CD4-positive, CD25-positive, alpha-beta regulatory T cell (primary cell): Measurements from ENCODE around the gene ERCC4. TPM values are rescaled to one million over a fixed set of nuclear protein-coding genes. Genes with fewer than 3 reads are reported as not detected.
A peak's percentile ranks its signal among the peaks of the same experiment; 100 is the strongest.

Source experiments
- ATAC-seq, 2 donors: fragments of 150-1000 bp; cut with Tn5 transposase; one replicate each; pipeline ENCODE4 v1.10.0; 2021; ENCODE audit warnings: low read depth in 2 of 2, moderate number of reproducible peaks in 2 of 2, moderate library complexity in 1 of 2
- DNase-seq, 3 donors: peaks; one replicate each; pipeline versions ENCODE4 v3.0.0 to v3.0.0-alpha.2; 2012 to 2022; ENCODE audit warnings: mixed read lengths in 1 of 3
- H3K27ac ChIP-seq: one replicate; pipeline ENCODE4 v1.7.0; 2013; ENCODE audit warnings: mild to moderate bottlenecking, low read length; ENCODE audit not compliant: insufficient read depth, poor library complexity, severe bottlenecking
- H3K27me3 ChIP-seq: one replicate; pipeline ENCODE4 v1.7.0; 2013; ENCODE audit warnings: low read length; ENCODE audit not compliant: control insufficient read depth, insufficient read depth
- H3K36me3 ChIP-seq: one replicate; pipeline ENCODE4 v1.7.0; 2013; ENCODE audit warnings: mild to moderate bottlenecking, low read length, moderate library complexity; ENCODE audit not compliant: control insufficient read depth, insufficient read depth
- H3K4me1 ChIP-seq: 2 replicates; pipeline ENCODE4 v1.7.0; 2013; ENCODE audit warnings: mild to moderate bottlenecking, low read length; ENCODE audit not compliant: insufficient read depth, control insufficient read depth, poor library complexity, severe bottlenecking
- H3K4me3 ChIP-seq: one replicate; pipeline ENCODE4 v1.7.0; 2013; ENCODE audit warnings: low read depth, mild to moderate bottlenecking, low read length, moderate library complexity
- H3K9me3 ChIP-seq, 2 experiments: 1 replicate in 1 of 2; 2 replicates in 1 of 2; pipeline ENCODE4 v1.7.0; 2013; ENCODE audit warnings: low read length in 2 of 2, mild to moderate bottlenecking in 1 of 2, moderate library complexity in 1 of 2; ENCODE audit not compliant: control insufficient read depth in 2 of 2
- H3K27ac Mint-ChIP-seq, 3 donors: one replicate each; pipeline ENCODE4 v1.8.0; 2020 to 2022; ENCODE audit warnings: mild to moderate bottlenecking in 3 of 3, mixed read lengths in 3 of 3, moderate library complexity in 2 of 3
- H3K27me3 Mint-ChIP-seq: one replicate; pipeline ENCODE4 v1.8.0; 2022; ENCODE audit warnings: mild to moderate bottlenecking, mixed read lengths
- H3K36me3 Mint-ChIP-seq: one replicate; pipeline ENCODE4 v1.8.0; 2020; ENCODE audit warnings: mixed read lengths
- H3K4me1 Mint-ChIP-seq, 4 donors: one replicate each; pipeline ENCODE4 v1.8.0; 2020 to 2022; ENCODE audit warnings: mixed read lengths in 4 of 4, mild to moderate bottlenecking in 1 of 4
- H3K4me3 Mint-ChIP-seq, 4 donors: one replicate each; pipeline ENCODE4 v1.8.0; 2020 to 2022; ENCODE audit warnings: mild to moderate bottlenecking in 4 of 4, mixed read lengths in 4 of 4, moderate library complexity in 3 of 4
- H3K9me3 Mint-ChIP-seq, 7 donors: one replicate each; pipeline ENCODE4 v1.8.0; 2020 to 2022; ENCODE audit warnings: mixed read lengths in 7 of 7, mild to moderate bottlenecking in 3 of 7, moderate library complexity in 2 of 7
- polyA plus RNA-seq, 4 donors: library from polyadenylated mRNA; unstranded; fragments of 300-500 nt; fragmentation: Illumina TruSeq; gene quantifications; one replicate each; pipeline ENCODE4 v1.2.3, GENCODE V29; 2021
- total RNA-seq: library from RNA; stranded (reverse); gene quantifications from one replicate; pipeline ENCODE4 v1.2.3, GENCODE V29; 2022

Gene ERCC4
- total and polyA plus RNA-seq, 5 donors from 2014 or later: 8.8 to 18.2 (median 15.4) TPM

- no peak overlapping the region for H3K27ac ChIP-seq
- no peaks in the 10 kb centered on the region for H3K27me3 ChIP-seq
- no peak overlapping the region for H3K4me3 ChIP-seq
- H3K9me3 Mint-ChIP-seq: peaks cover 0 to 1% (median 0%) of the 10 kb centered on the region in 7 donors
- H3K4me1 Mint-ChIP-seq: peaks cover under 1 to 10% (median 5%) of the 10 kb centered on the region in 4 donors
- peaks cover 35% of the 10 kb centered on the region for H3K36me3 Mint-ChIP-seq
- H3K27me3 Mint-ChIP-seq: no peaks in the 10 kb centered on the region
- ATAC-seq (no peak), DNase-seq (no peak)
- H3K36me3 ChIP-seq: peaks cover 18% of the 10 kb centered on the region
- no peaks in the 10 kb centered on the region for H3K9me3 ChIP-seq
- H3K27ac Mint-ChIP-seq: no peak overlapping the region
- H3K4me1 ChIP-seq: no peaks in the 10 kb centered on the region
- H3K4me3 Mint-ChIP-seq: no peak overlapping the region
Measured at GRCh38 chr16:13950821-13951547, 31.0 kb downstream of the ERCC4 start.

DNA sequence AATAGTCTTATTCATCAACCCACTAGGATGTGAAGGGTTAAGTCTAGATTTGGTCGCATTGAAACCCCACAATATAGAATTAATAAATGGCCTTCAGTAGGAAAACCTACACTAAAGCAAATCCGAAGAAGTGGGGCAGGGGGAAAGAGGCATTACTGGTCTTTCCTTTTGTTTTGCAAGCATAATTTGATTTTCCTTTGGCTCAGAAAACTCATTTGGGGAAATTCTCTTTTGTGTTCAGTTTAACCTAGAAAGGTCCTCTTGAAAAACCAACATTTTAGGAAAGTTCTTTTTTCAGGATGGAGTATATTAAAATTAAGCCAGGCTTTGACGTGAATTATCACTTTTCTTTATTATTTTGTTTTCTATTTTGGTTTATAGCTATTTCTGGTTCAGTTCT, 31.7 kb downstream of the ERCC4 start:
- H3K9me3 Mint-ChIP-seq: peaks cover 0 to 1% (median 0%) of the 10 kb centered on the region in 7 donors
- ATAC-seq (no peak), DNase-seq (no peak)
- no peaks in the 10 kb centered on the region for H3K27me3 Mint-ChIP-seq
- peaks cover 6 to 14% (median 9%) of the 10 kb centered on the region in 4 donors for H3K4me1 Mint-ChIP-seq
- H3K9me3 ChIP-seq: no peaks in the 10 kb centered on the region
- peaks cover 15% of the 10 kb centered on the region for H3K36me3 ChIP-seq
- no peak overlapping the region for H3K4me3 Mint-ChIP-seq
- H3K4me3 ChIP-seq: no peak overlapping the region
- H3K27ac Mint-ChIP-seq: no peak overlapping the region
- no peaks in the 10 kb centered on the region for H3K27me3 ChIP-seq
- peaks cover 28% of the 10 kb centered on the region for H3K36me3 Mint-ChIP-seq
- H3K4me1 ChIP-seq: no peaks in the 10 kb centered on the region
- H3K27ac ChIP-seq: no peak overlapping the region

DNA sequence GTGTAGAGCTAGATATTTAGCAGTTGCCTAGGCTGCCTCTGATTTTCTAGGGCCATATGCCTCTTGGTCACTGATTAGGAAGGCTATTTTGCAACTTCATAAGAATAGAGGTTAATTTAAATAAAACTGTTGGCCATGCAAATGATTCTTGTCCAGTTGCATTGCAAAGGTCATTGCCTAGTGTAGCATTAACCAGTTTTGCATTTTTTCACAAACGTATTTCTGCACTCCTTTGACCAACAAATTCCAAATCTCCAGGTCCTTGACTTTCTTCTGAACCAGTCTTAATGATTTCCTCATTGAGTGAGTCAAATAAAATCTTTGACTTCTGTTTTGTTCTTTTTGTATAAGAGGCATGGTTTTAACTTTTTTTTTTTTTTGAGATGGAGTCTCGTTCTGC, 33.5 kb downstream of the ERCC4 start:
- H3K4me3 Mint-ChIP-seq: no peak overlapping the region
- no peak for ATAC-seq

DNA sequence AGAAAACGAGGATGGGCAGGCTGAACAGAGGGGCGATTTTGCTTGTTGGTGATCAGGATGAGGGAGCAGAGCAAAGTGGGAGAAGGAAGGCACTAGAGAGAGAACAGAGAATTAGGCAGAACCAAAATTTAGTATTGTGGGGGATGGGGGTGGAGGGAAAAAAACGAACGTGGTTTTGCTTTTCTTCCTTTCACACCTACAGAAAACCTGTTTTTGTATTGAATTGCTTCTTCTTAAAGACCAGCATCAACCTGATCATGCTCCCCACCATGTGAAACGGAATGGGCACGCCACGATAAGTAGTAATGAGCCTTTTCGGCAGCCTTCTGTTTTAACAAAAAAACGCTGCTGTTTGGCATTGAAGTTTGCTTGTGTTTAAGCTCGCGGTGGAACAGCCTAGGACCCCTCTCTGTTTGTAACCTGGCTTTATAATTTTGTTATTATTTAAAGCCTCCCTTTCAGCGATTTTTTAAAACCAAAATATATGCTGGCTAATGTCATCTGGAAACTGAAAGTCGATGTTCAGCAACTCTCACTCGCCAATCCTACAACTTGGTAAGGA, 36.8 kb downstream of the ERCC4 start:
- DNase-seq (no peak), ATAC-seq (no peak)
- Mint-ChIP-seq H3K27ac (peak overlapping the region in 2 of 3 donors; percentile 57 to 92), H3K4me1 (peaks cover 10 to 30% (median 17%) of the 10 kb centered on the region in 4 donors), H3K4me3 (peak overlapping the region; percentile 8 to 89 (median 68)), H3K9me3 (peaks cover 0 to 3% (median 0%) of the 10 kb centered on the region in 7 donors), H3K36me3 (no peaks in the 10 kb centered on the region), H3K27me3 (peaks cover 5% of the 10 kb centered on the region)
- Histone ChIP-seq H3K36me3 (no peaks in the 10 kb centered on the region), H3K4me1 (peaks cover 5% of the 10 kb centered on the region), H3K27me3 (no peaks in the 10 kb centered on the region), H3K4me3 (peak overlapping the region; percentile 79), H3K9me3 (no peaks in the 10 kb centered on the region), H3K27ac (no peak overlapping the region)

More for the DNA sequence above, 33.5 kb downstream of the ERCC4 start:
- H3K27ac ChIP-seq: no peak overlapping the region
- H3K4me3 ChIP-seq: no peak overlapping the region
- Mint-ChIP-seq H3K27me3 (peaks cover 5% of the 10 kb centered on the region), H3K9me3 (peaks cover 0 to 3% (median 0%) of the 10 kb centered on the region in 7 donors), H3K4me1 (peaks cover 10 to 26% (median 17%) of the 10 kb centered on the region in 4 donors), H3K27ac (no peak overlapping the region), H3K36me3 (peaks cover 17% of the 10 kb centered on the region)
- peaks cover 4% of the 10 kb centered on the region for H3K36me3 ChIP-seq
- peaks cover 5% of the 10 kb centered on the region for H3K4me1 ChIP-seq
- no peak for DNase-seq
- H3K9me3 ChIP-seq: no peaks in the 10 kb centered on the region
- H3K27me3 ChIP-seq: no peaks in the 10 kb centered on the region

DNA sequence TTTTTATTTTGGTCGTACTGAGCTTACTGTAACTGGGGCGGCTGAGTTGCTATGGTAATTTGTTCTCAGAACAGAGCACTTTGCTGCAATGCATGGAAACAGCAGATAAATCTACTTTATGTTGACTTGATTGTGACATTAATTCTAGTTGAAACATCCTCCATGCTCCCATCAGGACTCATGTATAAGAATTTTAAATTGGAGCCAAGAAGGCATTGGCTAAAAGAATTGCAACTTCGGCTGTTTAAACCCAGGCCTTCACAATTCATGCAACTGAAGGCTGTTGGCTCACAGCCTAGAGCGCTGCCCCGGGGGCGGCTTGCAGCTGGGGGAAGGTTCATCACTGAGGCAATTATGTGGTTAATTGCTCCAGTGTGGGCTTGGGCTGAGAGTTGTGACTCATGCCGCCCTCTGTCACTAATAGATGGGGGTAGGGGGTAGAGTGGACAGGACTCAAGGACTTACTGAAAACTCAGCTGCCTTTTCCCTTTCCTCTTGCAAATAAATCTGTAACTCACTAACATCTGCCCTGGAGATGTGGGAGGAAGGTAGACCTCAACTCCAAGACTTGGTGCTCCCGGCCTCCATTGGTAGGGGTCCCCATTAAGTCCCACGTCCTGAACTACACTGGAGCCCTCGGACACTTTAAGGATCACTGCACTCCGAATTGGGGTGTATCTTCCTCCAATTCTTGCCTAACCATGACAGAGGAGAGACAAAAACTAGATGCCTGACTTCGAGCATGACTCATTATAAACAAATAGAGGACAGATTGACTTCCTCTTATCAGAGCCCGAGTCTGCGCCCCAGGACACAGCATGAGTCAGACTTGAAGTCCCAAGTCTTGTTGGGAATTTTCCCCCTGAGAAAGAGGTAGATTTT, 37.5 kb downstream of the ERCC4 start:
- Mint-ChIP-seq H3K27ac (peak overlapping the region in 2 of 3 donors; percentile 57 to 59), H3K4me3 (peak overlapping the region; percentile 12 to 89 (median 68)), H3K36me3 (no peaks in the 10 kb centered on the region), H3K9me3 (peaks cover 0 to 5% (median 0%) of the 10 kb centered on the region in 7 donors), H3K4me1 (peaks cover 10 to 30% (median 17%) of the 10 kb centered on the region in 4 donors), H3K27me3 (peaks cover 5% of the 10 kb centered on the region)
- peak in 2 of 3 donors; percentile 0 to 55 for DNase-seq
- no peaks in the 10 kb centered on the region for H3K9me3 ChIP-seq
- peak; percentile 40 to 52 for ATAC-seq
- H3K27me3 ChIP-seq: no peaks in the 10 kb centered on the region
- peaks cover 5% of the 10 kb centered on the region for H3K4me1 ChIP-seq
- H3K36me3 ChIP-seq: no peaks in the 10 kb centered on the region
- H3K27ac ChIP-seq: no peak overlapping the region
- peak overlapping the region; percentile 79 for H3K4me3 ChIP-seq

- peaks cover 10 to 30% (median 17%) of the 10 kb centered on the region in 4 donors for H3K4me1 Mint-ChIP-seq
- no peak overlapping the region for H3K27ac Mint-ChIP-seq
- Histone ChIP-seq H3K36me3 (no peaks in the 10 kb centered on the region), H3K9me3 (no peaks in the 10 kb centered on the region), H3K4me1 (peaks cover 5% of the 10 kb centered on the region), H3K4me3 (no peak overlapping the region), H3K27ac (no peak overlapping the region), H3K27me3 (no peaks in the 10 kb centered on the region)
- H3K27me3 Mint-ChIP-seq: peaks cover 5% of the 10 kb centered on the region
- H3K4me3 Mint-ChIP-seq: no peak overlapping the region
- ATAC-seq (no peak), DNase-seq (no peak)
- H3K36me3 Mint-ChIP-seq: no peaks in the 10 kb centered on the region
- peaks cover 0 to 8% (median 0%) of the 10 kb centered on the region in 7 donors for H3K9me3 Mint-ChIP-seq
Measured at GRCh38 chr16:13958474-13958873, 38.5 kb downstream of the ERCC4 start.

GRCh38 chr16:13959626-13960025, 39.7 kb downstream of the ERCC4 start:
- peaks cover 10 to 30% (median 17%) of the 10 kb centered on the region in 4 donors for H3K4me1 Mint-ChIP-seq
- H3K4me3 Mint-ChIP-seq: no peak overlapping the region
- Histone ChIP-seq H3K36me3 (no peaks in the 10 kb centered on the region), H3K27ac (no peak overlapping the region), H3K27me3 (no peaks in the 10 kb centered on the region), H3K4me3 (no peak overlapping the region), H3K4me1 (peaks cover 5% of the 10 kb centered on the region), H3K9me3 (no peaks in the 10 kb centered on the region)
- ATAC-seq (no peak), DNase-seq (no peak)
- H3K27ac Mint-ChIP-seq: no peak overlapping the region
- no peaks in the 10 kb centered on the region for H3K36me3 Mint-ChIP-seq
- H3K9me3 Mint-ChIP-seq: peaks cover 0 to 9% (median 0%) of the 10 kb centered on the region in 7 donors
- peaks cover 11% of the 10 kb centered on the region for H3K27me3 Mint-ChIP-seq
